Measurements from ENCODE around the gene SLX4IP.

GRCh38 chr20:10461495-10461894, 26.4 kb downstream of the SLX4IP start:
- TF ChIP-seq POLR2A (IDR thresholded peaks at IDR 0.05), result no peak
- no peak for TF ChIP-seq CTCF (IDR thresholded peaks at IDR 0.05)
- no peak for TF ChIP-seq POLR2AphosphoS5 (IDR thresholded peaks at IDR 0.05)
- no peak for TF ChIP-seq EP300 (IDR thresholded peaks at IDR 0.05)
